CD4-positive, alpha-beta T cell (primary cell): ENCODE data around the gene TPM3. TPM values are rescaled to one million over a fixed set of nuclear protein-coding genes. Genes with fewer than 3 reads are reported as not detected.

Experiments used
- ATAC-seq: fragments of 200-7000 bp; cut with Tn5 transposase; one replicate; pipeline ENCODE4 v1.10.0; 2022; ENCODE audit warnings: mild to moderate bottlenecking; ENCODE audit not compliant: poor library complexity
- CTCF ChIA-PET: fragments of 350-600 bp; sonication (Branson Sonifier 250); formaldehyde crosslinking; loops from one replicate; lab custom pipeline; 2021; ENCODE audit warnings: antibody characterized with exemption, inconsistent platforms; lab: Charles Lee
- POLR2A ChIA-PET: fragments of 350-600 bp; sonication (Branson Sonifier 250); formaldehyde crosslinking; loops from one replicate; lab custom pipeline; 2021; ENCODE audit warnings: antibody characterized with exemption, inconsistent platforms; lab: Charles Lee
- DNase-seq, 14 experiments: peaks; one replicate each; pipeline ENCODE4 v3.0.0-alpha.2; 2013 to 2020; ENCODE audit warnings: mixed read lengths in 2 of 14
- H3K27ac ChIP-seq, 2 donors: one replicate each; pipeline versions ENCODE4 v1.5.1 to v1.7.0; 2013; ENCODE audit warnings: low read length in 2 of 2, low read depth in 1 of 2, mild to moderate bottlenecking in 1 of 2
- H3K27me3 ChIP-seq, 2 experiments: 1 replicate in 1 of 2; 2 replicates in 1 of 2; pipeline versions ENCODE4 v1.6.1 to v1.7.0; 2013; ENCODE audit warnings: low read length in 2 of 2, control low read depth in 1 of 2, mild to moderate bottlenecking in 1 of 2, moderate library complexity in 1 of 2; ENCODE audit not compliant: insufficient read depth in 2 of 2, control insufficient read depth in 1 of 2
- H3K36me3 ChIP-seq: one replicate; pipeline ENCODE4 v1.6.1; 2013; ENCODE audit warnings: low read length, control low read depth; ENCODE audit not compliant: insufficient read depth
- H3K4me1 ChIP-seq: one replicate; pipeline ENCODE4 v1.6.1; 2013; ENCODE audit warnings: low read length, control low read depth; ENCODE audit not compliant: insufficient read depth
- H3K4me3 ChIP-seq: one replicate; pipeline ENCODE4 v1.5.1; 2013; ENCODE audit warnings: mild to moderate bottlenecking, low read length, moderate library complexity
- H3K9me3 ChIP-seq, 2 experiments: 1 replicate in 1 of 2; 2 replicates in 1 of 2; pipeline versions ENCODE4 v1.6.1 to v1.7.0; 2013; ENCODE audit warnings: low read length in 2 of 2, mild to moderate bottlenecking in 2 of 2, control low read depth in 1 of 2, moderate library complexity in 1 of 2; ENCODE audit not compliant: control insufficient read depth in 1 of 2, insufficient read depth in 1 of 2
- H3K27ac Mint-ChIP-seq: one replicate; pipeline ENCODE4 v1.8.0; 2020; ENCODE audit warnings: mixed read lengths
- H3K27me3 Mint-ChIP-seq: one replicate; pipeline ENCODE4 v1.8.0; 2021; ENCODE audit warnings: mixed read lengths
- H3K36me3 Mint-ChIP-seq: one replicate; pipeline ENCODE4 v1.8.0; 2021; ENCODE audit warnings: low read depth, mixed read lengths
- H3K4me1 Mint-ChIP-seq: one replicate; pipeline ENCODE4 v1.8.0; 2021; ENCODE audit warnings: low read depth, mixed read lengths
- H3K4me3 Mint-ChIP-seq: one replicate; pipeline ENCODE4 v1.8.0; 2020; ENCODE audit warnings: mild to moderate bottlenecking, mixed read lengths
- H3K9me3 Mint-ChIP-seq: one replicate; pipeline ENCODE4 v1.8.0; 2020; ENCODE audit warnings: mixed read lengths
- CTCF ChIP-seq: fragments of 200-600 bp; IDR thresholded peaks from one replicate; pipeline ENCODE4 v1.8.0; 2022; ENCODE audit warnings: antibody characterized with exemption, mild to moderate bottlenecking
- intact Hi-C, 2 experiments: fragments of 100-400 bp; cut with DNase I in 1 of 2; cut with micrococcal nuclease in 1 of 2; formaldehyde crosslinking; loops; one replicate each; pipeline versions ENCODE4 v1.15.1 to v1.9.0; 2023 to 2025; cut with DNase I, micrococcal nuclease
- total RNA-seq, 174 experiments: library from RNA in 2 of 174; stranded (reverse) in 2 of 174; gene quantifications; one replicate each; pipeline ENCODE4 v1.2.3 and lab custom pipeline; 2021 to 2026

The TPM3 gene
- total RNA-seq, 2 experiments from 2014 or later, result 345 to 357 TPM

- Mint-ChIP-seq H3K4me3 (peak overlapping the region; percentile 91), H3K9me3 (no peaks in the 10 kb centered on the region), H3K36me3 (peaks cover 70% of the 10 kb centered on the region), H3K4me1 (peaks cover 81% of the 10 kb centered on the region), H3K27ac (peak overlapping the region; percentile 96), H3K27me3 (no peaks in the 10 kb centered on the region)
- Histone ChIP-seq H3K27me3 (no peaks in the 10 kb centered on the region), H3K4me3 (peak overlapping the region; percentile 35), H3K36me3 (peaks cover 25% of the 10 kb centered on the region), H3K9me3 (no peaks in the 10 kb centered on the region), H3K27ac (peak overlapping the region; percentile 49 to 67), H3K4me1 (peaks cover 73% of the 10 kb centered on the region)
- no peak for TF ChIP-seq CTCF
- POLR2A ChIA-PET, result interaction anchor here (1.5 to 3.6 kb wide), 4 partner anchors 20 to 189 kb away, joined by 4 to 41 read pairs (median 14); partner anchors contain the start of genes RPS27 and UBAP2L
- peak in 3 of 14 experiments; percentile 32 to 41 (median 33) for DNase-seq
- intact Hi-C loops, result no loop called here
- ATAC-seq, result no peak
- CTCF ChIA-PET, result interaction anchor here (1.0 kb wide), 1 partner anchor 19 kb away, joined by 4 read pairs; no protein-coding TSS in a partner anchor
Measured at GRCh38 chr1:154179946-154180687, 11.8 kb downstream of the TPM3 start.

- Histone ChIP-seq H3K4me3 (peak overlapping the region; percentile 6), H3K4me1 (peaks cover 76% of the 10 kb centered on the region), H3K9me3 (no peaks in the 10 kb centered on the region), H3K36me3 (peaks cover 33% of the 10 kb centered on the region), H3K27ac (peak overlapping the region; percentile 49 to 50), H3K27me3 (no peaks in the 10 kb centered on the region)
- DNase-seq, result peak in 1 of 14 experiments; percentile 39
- no peaks in the 10 kb centered on the region for H3K9me3 Mint-ChIP-seq
- CTCF ChIA-PET, result interaction anchor here (1.2 kb wide), 1 partner anchor 20 kb away, joined by 3 read pairs; no protein-coding TSS in a partner anchor
- H3K27ac Mint-ChIP-seq, result peak overlapping the region; percentile 96
- POLR2A ChIA-PET, result interaction anchor here (1.2 to 5.4 kb wide), 4 partner anchors 13 to 41 kb away, joined by 3 to 39 read pairs (median 8); a partner anchor contains a TSS
- H3K27me3 Mint-ChIP-seq, result no peaks in the 10 kb centered on the region
- intact Hi-C loops, result no loop called here
- H3K4me1 Mint-ChIP-seq, result peaks cover 81% of the 10 kb centered on the region
- no peak for TF ChIP-seq CTCF
- H3K4me3 Mint-ChIP-seq, result peak overlapping the region; percentile 91
- no peak for ATAC-seq
- H3K36me3 Mint-ChIP-seq, result peaks cover 78% of the 10 kb centered on the region
Measured at GRCh38 chr1:154178911-154179811, 12.7 kb downstream of the TPM3 start.

GRCh38 chr1:154178013-154178412, 13.9 kb downstream of the TPM3 start:
- POLR2A ChIA-PET, result interaction anchor here (0.7 to 5.4 kb wide), 7 partner anchors 12 to 255 kb away, joined by 3 to 39 read pairs (median 5); partner anchors contain the start of genes GATAD2B and RPS27
- H3K4me1 Mint-ChIP-seq, result peaks cover 74% of the 10 kb centered on the region
- H3K36me3 ChIP-seq, result peaks cover 42% of the 10 kb centered on the region

More at GRCh38 chr1:154178013-154178412, 13.9 kb downstream of the TPM3 start:
- Histone ChIP-seq H3K27ac (peak overlapping the region; percentile 22 to 42), H3K9me3 (no peaks in the 10 kb centered on the region), H3K4me3 (peak overlapping the region; percentile 0), H3K27me3 (no peaks in the 10 kb centered on the region), H3K4me1 (peaks cover 67% of the 10 kb centered on the region)
- TF ChIP-seq CTCF, result no peak
- Mint-ChIP-seq H3K9me3 (no peaks in the 10 kb centered on the region), H3K27ac (peak overlapping the region; percentile 96), H3K4me3 (peak overlapping the region; percentile 70), H3K36me3 (peaks cover 80% of the 10 kb centered on the region), H3K27me3 (no peaks in the 10 kb centered on the region)
- CTCF ChIA-PET, result interaction anchor here (1.2 kb wide), 1 partner anchor 22 kb away, joined by 3 read pairs; no protein-coding TSS in a partner anchor
- DNase-seq (peak in 2 of 14 experiments; percentile 30 to 32), ATAC-seq (no peak)
- intact Hi-C loops, result no loop called here
